Cardiac fibroblast (primary cell): ENCODE results near the gene PCCB.
"Not testable (repeated sequence)": the region's sequence is repeated elsewhere in the genome, so short reads cannot be mapped to it uniquely, and the experiment has no call there.

Experiments used
- DNase-seq, 2 donors: peaks; one replicate each; pipeline versions ENCODE4 v3.0.0 to v3.0.0-alpha.2; 2010; ENCODE audit warnings: low read depth in 2 of 2
- H3K4me3 ChIP-seq, 2 donors: replicated peaks in 1 of 2; 1 replicate in 1 of 2; 2 replicates in 1 of 2; pipeline ENCODE4 v1.5.1; 2011; ENCODE audit warnings: low read depth in 2 of 2, low read length in 2 of 2, mild to moderate bottlenecking in 2 of 2, moderate library complexity in 1 of 2
- TF ChIP-seq, protein P1 (sequence below): IDR thresholded peaks from one replicate; pipeline ENCODE4 v1.5.1; 2011; ENCODE audit warnings: low read depth, mild to moderate bottlenecking, low read length, inconsistent platforms

PCCB gene

DNA sequence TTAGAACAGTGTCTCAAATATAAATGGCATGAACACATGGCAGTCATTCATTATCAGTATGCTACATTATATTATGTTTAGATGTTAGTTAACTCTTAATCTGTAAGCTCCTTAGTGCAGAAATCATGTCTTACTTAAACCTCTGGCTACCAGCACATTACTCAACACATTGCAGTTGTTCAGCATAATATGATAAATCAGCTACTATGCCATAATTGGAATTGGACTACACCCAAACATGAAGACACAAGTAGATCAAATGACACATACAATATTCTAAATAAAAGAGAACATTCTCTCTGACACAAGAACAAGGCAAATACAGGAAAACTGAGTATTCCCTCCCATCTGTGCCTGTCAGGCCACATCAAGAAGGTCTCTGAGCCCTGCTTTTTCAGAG lies 116.1 kb downstream of the PCCB start:
- no peak overlapping the region for H3K4me3 ChIP-seq
- DNase-seq: peak; percentile 31 to 39
- TF ChIP-seq, protein P1, sequence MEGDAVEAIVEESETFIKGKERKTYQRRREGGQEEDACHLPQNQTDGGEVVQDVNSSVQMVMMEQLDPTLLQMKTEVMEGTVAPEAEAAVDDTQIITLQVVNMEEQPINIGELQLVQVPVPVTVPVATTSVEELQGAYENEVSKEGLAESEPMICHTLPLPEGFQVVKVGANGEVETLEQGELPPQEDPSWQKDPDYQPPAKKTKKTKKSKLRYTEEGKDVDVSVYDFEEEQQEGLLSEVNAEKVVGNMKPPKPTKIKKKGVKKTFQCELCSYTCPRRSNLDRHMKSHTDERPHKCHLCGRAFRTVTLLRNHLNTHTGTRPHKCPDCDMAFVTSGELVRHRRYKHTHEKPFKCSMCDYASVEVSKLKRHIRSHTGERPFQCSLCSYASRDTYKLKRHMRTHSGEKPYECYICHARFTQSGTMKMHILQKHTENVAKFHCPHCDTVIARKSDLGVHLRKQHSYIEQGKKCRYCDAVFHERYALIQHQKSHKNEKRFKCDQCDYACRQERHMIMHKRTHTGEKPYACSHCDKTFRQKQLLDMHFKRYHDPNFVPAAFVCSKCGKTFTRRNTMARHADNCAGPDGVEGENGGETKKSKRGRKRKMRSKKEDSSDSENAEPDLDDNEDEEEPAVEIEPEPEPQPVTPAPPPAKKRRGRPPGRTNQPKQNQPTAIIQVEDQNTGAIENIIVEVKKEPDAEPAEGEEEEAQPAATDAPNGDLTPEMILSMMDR: no peak

DNA sequence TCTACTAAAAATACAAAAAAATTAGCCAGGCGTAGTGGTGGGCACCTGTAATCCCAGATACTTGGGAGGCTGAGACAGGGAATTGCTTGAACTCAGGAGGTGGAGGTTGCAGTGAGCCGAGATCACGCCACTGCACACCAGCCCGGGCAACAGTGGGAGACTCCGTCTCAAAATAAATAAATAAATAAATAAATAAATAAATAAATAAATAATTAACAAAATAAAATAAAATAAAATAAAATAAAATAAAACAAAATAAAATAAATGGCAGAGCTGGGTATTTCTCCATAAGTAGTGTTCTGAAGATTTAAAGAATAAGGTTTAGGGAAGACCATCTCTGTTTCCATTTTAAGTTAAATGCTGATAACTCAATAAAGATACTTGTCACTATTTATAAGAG lies 125.7 kb downstream of the PCCB start:
- not testable (repeated sequence) for DNase-seq

DNA sequence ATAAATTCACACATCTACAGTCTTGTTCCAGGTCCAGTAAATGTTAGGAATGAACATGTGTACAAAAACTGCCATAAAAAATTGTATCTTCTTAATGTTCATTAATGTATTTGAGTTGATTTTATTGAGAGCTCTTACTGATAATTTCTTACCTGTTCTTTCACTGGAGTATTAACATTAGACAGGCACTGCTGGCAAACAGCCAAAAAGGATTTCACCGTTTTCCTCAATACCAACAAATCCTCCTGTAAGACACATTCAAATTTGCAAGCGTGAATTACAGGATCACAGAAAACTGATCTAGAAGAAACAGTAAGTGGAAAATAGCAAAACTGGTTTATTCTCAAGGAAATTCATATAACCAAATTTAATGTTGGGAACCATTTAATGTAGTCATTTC lies 127.4 kb downstream of the PCCB start:
- no peak overlapping the region for H3K4me3 ChIP-seq
- DNase-seq: no peak
- TF ChIP-seq, protein P1: no peak

More for the DNA sequence above, 125.7 kb downstream of the PCCB start:
- not testable (repeated sequence) for H3K4me3 ChIP-seq

DNA sequence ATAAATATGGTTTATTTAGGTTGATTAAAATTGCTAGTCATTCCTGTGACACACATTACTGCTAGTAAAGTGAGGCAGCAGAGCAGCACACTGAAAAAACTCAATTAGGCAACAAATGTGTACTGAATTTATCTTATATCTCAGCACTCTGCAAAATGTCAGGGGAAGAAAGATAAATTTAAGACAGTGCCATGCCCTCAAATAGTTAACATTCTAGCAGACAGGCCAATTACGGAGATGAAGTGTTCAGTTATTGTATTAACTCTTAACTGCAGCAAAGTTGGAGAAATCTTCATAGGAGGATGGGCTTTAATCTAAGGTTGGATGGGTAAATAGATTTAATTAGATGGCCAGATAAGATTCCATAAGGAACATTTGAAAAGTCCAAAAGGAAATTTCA lies 127.9 kb downstream of the PCCB start:
- H3K4me3 ChIP-seq: no peak overlapping the region
- TF ChIP-seq, protein P1: no peak
- peak in 1 of 2 donors; percentile 6 for DNase-seq
